Activated T-cell treated with anti-CD3 and anti-CD28 coated beads for 48 hours (primary cell): ENCODE data around the gene CACNA1I.
"Not testable (repeated sequence)": the region's sequence is repeated elsewhere in the genome, so short reads cannot be mapped to it uniquely, and the experiment has no call there.

Experiments
- DNase-seq: peaks from one replicate; pipeline ENCODE4 v3.0.0-alpha.2; 2020; ENCODE audit warnings: low read depth

CACNA1I gene

GRCh38 chr22:39570665-39571064 lies at the start of gene CACNA1I:
Gene CACNA1I (plus strand): TSS chr22:39570753. CDS start chr22:39570753, 0 bp downstream.
- no peak for DNase-seq

GRCh38 chr22:39521106-39521885 lies 49.3 kb upstream of the CACNA1I start:
- not testable (repeated sequence) for DNase-seq

- DNase-seq, result not testable (repeated sequence)
Measured at GRCh38 chr22:39522091-39522490, 48.5 kb upstream of the CACNA1I start.

GRCh38 chr22:39522567-39523300 lies 47.8 kb upstream of the CACNA1I start:
- no peak for DNase-seq

- DNase-seq, result no peak
Measured at GRCh38 chr22:39524089-39524752, 46.3 kb upstream of the CACNA1I start.

- DNase-seq, result no peak
Measured at GRCh38 chr22:39524753-39525657, 45.5 kb upstream of the CACNA1I start.

GRCh38 chr22:39525658-39525975 lies 44.9 kb upstream of the CACNA1I start:
- DNase-seq, result no peak

GRCh38 chr22:39526736-39527171 lies 43.8 kb upstream of the CACNA1I start:
- no peak for DNase-seq

GRCh38 chr22:39527481-39527961 lies 43.0 kb upstream of the CACNA1I start:
- DNase-seq, result no peak

GRCh38 chr22:39528080-39528661 lies 42.4 kb upstream of the CACNA1I start:
- DNase-seq, result no peak

- peak; percentile 89 for DNase-seq
Measured at GRCh38 chr22:39528681-39529486, 41.7 kb upstream of the CACNA1I start.

GRCh38 chr22:39529487-39529851 lies 41.1 kb upstream of the CACNA1I start:
- no peak for DNase-seq

GRCh38 chr22:39530116-39530515 lies 40.4 kb upstream of the CACNA1I start:
- DNase-seq, result no peak

GRCh38 chr22:39530692-39531331 lies 39.7 kb upstream of the CACNA1I start:
- no peak for DNase-seq

- peak; percentile 99 for DNase-seq
Measured at GRCh38 chr22:39532215-39533073, 38.1 kb upstream of the CACNA1I start, which contains the start of gene RPS19BP1. Gene RPS19BP1 (minus strand): TSS chr22:39532748. CDS start chr22:39532738, 10 bp downstream.

GRCh38 chr22:39534092-39534506 lies 36.5 kb upstream of the CACNA1I start:
- no peak for DNase-seq

GRCh38 chr22:39534591-39535356 lies 35.8 kb upstream of the CACNA1I start:
- DNase-seq, result peak; percentile 82

- DNase-seq, result no peak
Measured at GRCh38 chr22:39535357-39535725, 35.2 kb upstream of the CACNA1I start.
